OCI-LY7 (cell line): Measurements from ENCODE around the gene GCH1.

ENCODE experiments used
- EZH2phosphoT487 ChIP-seq: fragments of 200-600 bp; sonication (generic); IDR thresholded peaks from 2 replicates; pipeline ENCODE4 v1.6.1; 2018; ENCODE audit warnings: low read depth, borderline replicate concordance, mild to moderate bottlenecking, mixed run types, antibody characterized with exemption, low read length, moderate library complexity, mixed read lengths
- TF ChIP-seq, protein P1 (sequence below): fragments of 200-600 bp; sonication (generic); conservative IDR thresholded peaks from 2 replicates; pipeline ENCODE4 v1.5.1; 2014; ENCODE audit warnings: mild to moderate bottlenecking, antibody characterized with exemption, low read length, moderate library complexity, mixed read lengths

DNA sequence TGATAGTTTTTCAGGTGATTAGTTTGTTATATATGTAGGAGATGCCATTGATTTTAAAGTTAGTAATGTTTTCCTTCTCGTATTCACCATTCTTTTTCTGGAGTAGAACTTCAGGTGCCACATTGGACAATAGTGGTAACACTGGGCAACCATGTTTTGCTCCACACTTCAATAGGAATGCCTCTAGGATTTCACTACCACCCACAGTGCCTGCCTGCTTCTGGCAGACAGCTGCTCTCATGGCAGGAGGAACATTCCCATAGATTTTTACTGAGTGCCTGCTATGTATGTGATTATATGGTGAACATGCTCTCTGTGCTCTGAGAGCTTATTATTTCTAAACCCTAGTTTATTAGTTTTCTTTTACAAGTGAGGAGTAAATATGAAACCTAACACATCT, 53.7 kb downstream of the GCH1 start:
- TF ChIP-seq, protein P1, sequence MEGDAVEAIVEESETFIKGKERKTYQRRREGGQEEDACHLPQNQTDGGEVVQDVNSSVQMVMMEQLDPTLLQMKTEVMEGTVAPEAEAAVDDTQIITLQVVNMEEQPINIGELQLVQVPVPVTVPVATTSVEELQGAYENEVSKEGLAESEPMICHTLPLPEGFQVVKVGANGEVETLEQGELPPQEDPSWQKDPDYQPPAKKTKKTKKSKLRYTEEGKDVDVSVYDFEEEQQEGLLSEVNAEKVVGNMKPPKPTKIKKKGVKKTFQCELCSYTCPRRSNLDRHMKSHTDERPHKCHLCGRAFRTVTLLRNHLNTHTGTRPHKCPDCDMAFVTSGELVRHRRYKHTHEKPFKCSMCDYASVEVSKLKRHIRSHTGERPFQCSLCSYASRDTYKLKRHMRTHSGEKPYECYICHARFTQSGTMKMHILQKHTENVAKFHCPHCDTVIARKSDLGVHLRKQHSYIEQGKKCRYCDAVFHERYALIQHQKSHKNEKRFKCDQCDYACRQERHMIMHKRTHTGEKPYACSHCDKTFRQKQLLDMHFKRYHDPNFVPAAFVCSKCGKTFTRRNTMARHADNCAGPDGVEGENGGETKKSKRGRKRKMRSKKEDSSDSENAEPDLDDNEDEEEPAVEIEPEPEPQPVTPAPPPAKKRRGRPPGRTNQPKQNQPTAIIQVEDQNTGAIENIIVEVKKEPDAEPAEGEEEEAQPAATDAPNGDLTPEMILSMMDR = no peak
- no peak for TF ChIP-seq EZH2phosphoT487
